Smooth muscle cell (in vitro differentiated cells): Measurements from ENCODE around the gene TAS2R10. TPM values are rescaled to one million over a fixed set of nuclear protein-coding genes. Genes with fewer than 3 reads are reported as not detected.
"Not testable (repeated sequence)": the region's sequence is repeated elsewhere in the genome, so short reads cannot be mapped to it uniquely, and the experiment has no call there.

Experiments
- DNase-seq: peaks from one replicate; lab custom pipeline; 2025; ENCODE audit not compliant: unreplicated experiment; lab: John Stamatoyannopoulos, UW
- H2AFZ ChIP-seq: fragments of 200-600 bp; sonication (generic); 2 replicates; pipeline ENCODE4 v1.6.0; 2016; ENCODE audit warnings: antibody characterized with exemption, low read depth, mild to moderate bottlenecking
- H3F3A ChIP-seq: fragments of 200-600 bp; sonication (generic); 2 replicates; pipeline ENCODE4 v1.6.0; 2017; ENCODE audit warnings: antibody characterized with exemption, low read depth
- H3K27ac ChIP-seq: fragments of 200-600 bp; sonication (generic); 2 replicates; pipeline ENCODE4 v1.5.1; 2016; ENCODE audit warnings: low read depth, mild to moderate bottlenecking
- H3K27me3 ChIP-seq: fragments of 200-600 bp; sonication (generic); 2 replicates; pipeline ENCODE4 v1.6.1; 2016; ENCODE audit warnings: low read depth, mild to moderate bottlenecking
- H3K36me3 ChIP-seq: fragments of 200-600 bp; sonication (generic); 2 replicates; pipeline ENCODE4 v1.5.1; 2016; ENCODE audit warnings: low read depth
- H3K4me1 ChIP-seq: fragments of 200-600 bp; sonication (generic); 2 replicates; pipeline ENCODE4 v1.5.1; 2016; ENCODE audit warnings: low read depth
- H3K4me2 ChIP-seq: fragments of 200-600 bp; sonication (generic); 2 replicates; pipeline ENCODE4 v1.6.0; 2016; ENCODE audit warnings: mild to moderate bottlenecking
- H3K4me3 ChIP-seq: fragments of 200-600 bp; sonication (generic); 2 replicates; pipeline ENCODE4 v1.5.1; 2016; ENCODE audit warnings: mild to moderate bottlenecking
- H3K79me2 ChIP-seq: fragments of 200-600 bp; sonication (generic); 2 replicates; pipeline ENCODE4 v1.6.0; 2016; ENCODE audit warnings: low read depth, mild to moderate bottlenecking
- H3K9ac ChIP-seq: fragments of 200-600 bp; sonication (generic); 2 replicates; pipeline ENCODE4 v1.6.0; 2016; ENCODE audit warnings: low read depth
- H3K9me3 ChIP-seq: fragments of 200-600 bp; sonication (generic); replicated peaks from 2 replicates; pipeline ENCODE4 v1.5.1; 2016; ENCODE audit warnings: low read depth
- H4K20me1 ChIP-seq: fragments of 200-600 bp; sonication (generic); 2 replicates; pipeline ENCODE4 v1.6.0; 2016; ENCODE audit warnings: low read depth
- WGBS: methylation state at CpG from one replicate; pipeline ENCODE4 v1.1.7; 2016; ENCODE audit warnings: low lambda C conversion rate; 5-methylcytosine and 5-hydroxymethylcytosine counted together
- polyA plus RNA-seq: library from polyadenylated mRNA; unstranded; fragments of >200 nt; fragmentation: Nextera tagmentation; extraction: Ambion mirVana; gene quantifications from 2 replicates; pipeline ENCODE4 v1.2.1, GENCODE V29; 2016
- total RNA-seq: library from RNA; depleted of rRNA; stranded (reverse); fragments of >200 nt; gene quantifications from 2 replicates; pipeline ENCODE4 v1.2.3, GENCODE V29; 2014
- TF ChIP-seq, protein P1 (sequence below): fragments of 200-600 bp; sonication (generic); IDR thresholded peaks from 2 replicates; pipeline ENCODE4 v1.5.1; 2017; ENCODE audit warnings: borderline replicate concordance, mild to moderate bottlenecking, antibody characterized with exemption; ENCODE audit not compliant: insufficient read depth, poor library complexity, severe bottlenecking

The TAS2R10 gene
- total and polyA plus RNA-seq, 2 experiments from 2014 or later = 0.50 to 8.4 TPM

DNA sequence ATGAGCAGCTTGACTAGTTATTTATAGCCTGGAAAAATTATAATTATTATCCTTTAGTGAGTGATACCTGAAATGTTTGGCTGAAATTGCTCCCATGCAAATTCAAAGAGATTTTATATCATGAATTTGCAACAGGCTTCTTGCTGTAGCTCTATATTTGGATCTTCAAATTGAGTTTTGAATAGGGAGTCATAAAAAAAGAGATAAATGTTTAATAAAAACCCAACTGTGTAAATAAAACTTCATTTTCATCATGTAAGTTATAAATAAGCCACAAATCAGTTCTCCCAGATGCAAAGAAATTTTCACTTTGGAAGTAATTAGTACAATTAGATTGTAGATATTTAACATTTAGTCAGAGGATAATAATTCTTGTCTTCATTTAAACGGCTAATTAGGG is 19.0 kb downstream of the TAS2R10 start, which contains the start of gene TAS2R8:
TSS of gene TAS2R8 (minus strand) at position 101 of the 400 bp plus-strand sequence. CDS start 306 bp downstream, outside the sequence.
- Histone ChIP-seq H3F3A (no peaks in the 10 kb centered on the region), H3K9ac (no peak within 1 kb of the TSS), H3K79me2 (no peaks in the 10 kb centered on the region), H3K4me2 (no peak within 1 kb of the TSS), H2AFZ (no peak within 1 kb of the TSS), H3K4me1 (peaks cover 1% of the 10 kb centered on the region), H3K27ac (no peak within 1 kb of the TSS), H3K27me3 (no peaks in the 10 kb centered on the region), H4K20me1 (no peaks in the 10 kb centered on the region), H3K9me3 (no peaks in the 10 kb centered on the region), H3K36me3 (no peaks in the 10 kb centered on the region), H3K4me3 (no peak within 1 kb of the TSS)
- DNase-seq = no peak
- TF ChIP-seq, protein P1, sequence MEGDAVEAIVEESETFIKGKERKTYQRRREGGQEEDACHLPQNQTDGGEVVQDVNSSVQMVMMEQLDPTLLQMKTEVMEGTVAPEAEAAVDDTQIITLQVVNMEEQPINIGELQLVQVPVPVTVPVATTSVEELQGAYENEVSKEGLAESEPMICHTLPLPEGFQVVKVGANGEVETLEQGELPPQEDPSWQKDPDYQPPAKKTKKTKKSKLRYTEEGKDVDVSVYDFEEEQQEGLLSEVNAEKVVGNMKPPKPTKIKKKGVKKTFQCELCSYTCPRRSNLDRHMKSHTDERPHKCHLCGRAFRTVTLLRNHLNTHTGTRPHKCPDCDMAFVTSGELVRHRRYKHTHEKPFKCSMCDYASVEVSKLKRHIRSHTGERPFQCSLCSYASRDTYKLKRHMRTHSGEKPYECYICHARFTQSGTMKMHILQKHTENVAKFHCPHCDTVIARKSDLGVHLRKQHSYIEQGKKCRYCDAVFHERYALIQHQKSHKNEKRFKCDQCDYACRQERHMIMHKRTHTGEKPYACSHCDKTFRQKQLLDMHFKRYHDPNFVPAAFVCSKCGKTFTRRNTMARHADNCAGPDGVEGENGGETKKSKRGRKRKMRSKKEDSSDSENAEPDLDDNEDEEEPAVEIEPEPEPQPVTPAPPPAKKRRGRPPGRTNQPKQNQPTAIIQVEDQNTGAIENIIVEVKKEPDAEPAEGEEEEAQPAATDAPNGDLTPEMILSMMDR = no peak
- 92% methylated on average over 1 of the region's 1 CpG for WGBS

DNA sequence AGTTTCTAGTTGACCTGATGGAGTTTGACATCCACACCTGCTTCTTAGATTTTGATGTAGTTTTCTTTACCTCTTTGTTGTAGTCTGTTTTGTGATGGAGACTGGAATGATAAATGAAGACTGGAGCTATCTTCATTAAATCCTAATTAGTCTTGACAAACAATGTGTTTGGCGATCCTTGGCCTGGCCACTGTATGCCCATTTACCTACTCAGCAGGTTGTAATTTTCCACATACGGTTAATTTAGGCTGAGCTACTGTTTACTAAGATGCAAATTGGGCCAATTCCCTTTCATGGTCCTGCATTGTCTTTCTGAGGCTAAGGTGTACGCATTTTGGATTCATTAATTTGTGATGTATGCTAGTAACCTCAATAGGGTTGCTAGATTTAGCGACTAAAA is 23.6 kb downstream of the TAS2R10 start, which contains the start of gene TAS2R7:
TSS of gene TAS2R7 (minus strand) at position 41 of the 400 bp plus-strand sequence. CDS start 57 bp downstream, outside the sequence.
- 69% methylated on average over 4 of the region's 4 CpGs for WGBS
- Histone ChIP-seq H3K4me2 (no peak within 1 kb of the TSS), H3K79me2 (no peaks in the 10 kb centered on the region), H3K9ac (no peak within 1 kb of the TSS), H3K9me3 (no peaks in the 10 kb centered on the region), H2AFZ (no peak within 1 kb of the TSS), H3F3A (no peaks in the 10 kb centered on the region), H3K27me3 (no peaks in the 10 kb centered on the region), H4K20me1 (no peaks in the 10 kb centered on the region), H3K27ac (no peak within 1 kb of the TSS), H3K4me1 (peaks cover 12% of the 10 kb centered on the region), H3K4me3 (no peak within 1 kb of the TSS), H3K36me3 (no peaks in the 10 kb centered on the region)
- TF ChIP-seq, protein P1 = no peak
- no peak for DNase-seq

DNA sequence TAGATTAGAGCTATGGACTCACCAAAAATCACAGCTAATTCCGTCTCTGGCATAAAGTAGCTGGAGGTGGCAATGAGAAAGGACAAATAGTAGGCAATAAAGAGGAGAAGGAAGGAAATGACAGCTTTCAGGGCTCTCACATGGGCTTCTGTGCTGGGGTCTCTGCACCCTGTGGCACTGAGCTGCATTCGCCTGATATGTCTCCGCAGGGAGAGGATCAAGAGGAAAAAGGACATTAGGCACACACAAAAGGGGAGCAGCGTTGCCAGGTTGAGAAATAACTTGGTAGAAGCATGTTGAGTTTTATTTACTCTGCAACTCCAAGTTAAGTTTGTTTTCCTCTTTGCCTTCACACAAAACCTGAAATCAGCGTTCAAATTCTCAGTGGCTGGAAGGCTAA is 24.4 kb downstream of the TAS2R10 start:
- no peak overlapping the region for H2AFZ ChIP-seq
- H3K9ac ChIP-seq = no peak overlapping the region
- H3K9me3 ChIP-seq = no peaks in the 10 kb centered on the region
- H3K4me1 ChIP-seq = peaks cover 12% of the 10 kb centered on the region
- no peaks in the 10 kb centered on the region for H3F3A ChIP-seq
- no peaks in the 10 kb centered on the region for H3K79me2 ChIP-seq
- WGBS = 78% methylated on average over 5 of the region's 5 CpGs
- H3K4me2 ChIP-seq = no peak overlapping the region
- no peak for DNase-seq
- no peaks in the 10 kb centered on the region for H4K20me1 ChIP-seq
- TF ChIP-seq, protein P1 = no peak
- no peaks in the 10 kb centered on the region for H3K36me3 ChIP-seq
- no peak overlapping the region for H3K4me3 ChIP-seq
- no peak overlapping the region for H3K27ac ChIP-seq
- H3K27me3 ChIP-seq = no peaks in the 10 kb centered on the region

DNA sequence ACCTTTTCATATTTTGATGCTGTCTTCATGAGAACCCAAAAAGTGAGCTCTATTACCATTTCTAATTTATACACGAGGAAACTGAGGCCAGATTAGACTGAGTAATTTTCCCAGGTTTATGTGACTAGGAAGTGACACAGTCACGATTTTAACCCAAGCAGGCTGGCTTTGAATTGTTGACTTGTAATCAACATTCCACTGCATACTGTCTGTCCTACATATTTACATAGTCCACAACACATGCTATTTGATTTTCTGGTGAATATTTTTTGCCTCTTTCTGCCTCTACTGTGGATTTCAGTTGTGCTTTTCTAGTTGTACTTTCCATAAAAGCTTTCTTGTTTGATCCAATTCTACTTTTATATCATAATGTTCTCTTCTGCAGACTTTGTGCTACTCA is 31.9 kb downstream of the TAS2R10 start:
- H3K9me3 ChIP-seq = no peaks in the 10 kb centered on the region
- H3K36me3 ChIP-seq = no peaks in the 10 kb centered on the region
- H3K79me2 ChIP-seq = no peaks in the 10 kb centered on the region
- 67% methylated on average over 2 of the region's 2 CpGs for WGBS
- no peak overlapping the region for H3K9ac ChIP-seq
- H3K27me3 ChIP-seq = no peaks in the 10 kb centered on the region
- H2AFZ ChIP-seq = no peak overlapping the region
- H3K4me2 ChIP-seq = no peak overlapping the region
- no peaks in the 10 kb centered on the region for H3K4me1 ChIP-seq
- TF ChIP-seq, protein P1 = no peak
- no peaks in the 10 kb centered on the region for H3F3A ChIP-seq
- H3K27ac ChIP-seq = no peak overlapping the region
- no peaks in the 10 kb centered on the region for H4K20me1 ChIP-seq
- no peak overlapping the region for H3K4me3 ChIP-seq
- DNase-seq = no peak

DNA sequence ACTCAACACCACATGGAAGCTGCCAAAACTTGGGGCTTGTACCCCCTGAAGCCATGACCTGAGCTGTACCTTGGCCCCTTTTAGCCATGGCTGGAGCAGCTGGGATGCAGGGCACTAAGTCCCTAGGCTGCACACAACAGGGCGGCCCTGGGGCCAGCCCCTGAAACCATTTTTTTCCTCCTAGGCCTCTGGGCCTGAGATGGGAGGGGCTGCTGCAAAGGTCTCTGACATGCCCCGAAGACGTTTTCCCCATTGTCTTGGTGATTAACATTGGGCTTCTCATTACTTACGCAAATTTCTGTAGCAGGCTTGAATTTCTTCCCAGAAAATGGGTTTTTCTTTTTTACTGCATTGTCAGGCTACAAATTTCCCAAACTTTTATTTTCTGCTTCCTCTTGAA is 34.4 kb downstream of the TAS2R10 start:
- not testable (repeated sequence) for H3K4me2 ChIP-seq, H3K4me3 ChIP-seq, H3K27ac ChIP-seq, H2AFZ ChIP-seq, H3K36me3 ChIP-seq, H3F3A ChIP-seq, H3K9ac ChIP-seq, H3K27me3 ChIP-seq, DNase-seq, H4K20me1 ChIP-seq, H3K79me2 ChIP-seq, H3K9me3 ChIP-seq, H3K4me1 ChIP-seq
- 77% methylated on average over 4 of the region's 4 CpGs for WGBS
